Small intestine (tissue), 7 donors: Measurements from ENCODE around the gene PRKAG1. TPM values are rescaled to one million over a fixed set of nuclear protein-coding genes. Genes with fewer than 3 reads are reported as not detected.

Experiments used
- DNase-seq, 2 donors: peaks; one replicate each; pipeline versions ENCODE4 v3.0.0 to v3.0.0-alpha.2; 2013
- FAIRE-seq: peaks from 2 replicates; lab custom pipeline; 2012; peaks lifted over from hg19 to GRCh38; lab: Jason Lieb, UNC
- H3K27ac ChIP-seq, 3 donors: one replicate each; pipeline ENCODE4 v1.5.1; 2013; ENCODE audit warnings: low read length in 2 of 3, mild to moderate bottlenecking in 2 of 3, control low read depth in 1 of 3, inconsistent platforms in 1 of 3, low read depth in 1 of 3, moderate library complexity in 1 of 3
- H3K27me3 ChIP-seq, 3 donors: one replicate each; pipeline ENCODE4 v1.6.1; 2013; ENCODE audit warnings: low read length in 3 of 3, inconsistent platforms in 1 of 3; ENCODE audit not compliant: control insufficient read depth in 3 of 3, insufficient read depth in 3 of 3
- H3K36me3 ChIP-seq, 3 donors: one replicate each; pipeline ENCODE4 v1.6.1; 2013; ENCODE audit warnings: low read length in 3 of 3, inconsistent platforms in 1 of 3, low read depth in 1 of 3, mild to moderate bottlenecking in 1 of 3, moderate library complexity in 1 of 3; ENCODE audit not compliant: control insufficient read depth in 3 of 3, insufficient read depth in 2 of 3
- H3K4me1 ChIP-seq, 3 donors: one replicate each; pipeline ENCODE4 v1.6.1; 2013; ENCODE audit warnings: low read length in 2 of 3, inconsistent platforms in 1 of 3, low read depth in 1 of 3, mild to moderate bottlenecking in 1 of 3, moderate library complexity in 1 of 3; ENCODE audit not compliant: control insufficient read depth in 3 of 3, insufficient read depth in 2 of 3
- H3K4me3 ChIP-seq, 3 donors: one replicate each; pipeline ENCODE4 v1.5.1; 2013; ENCODE audit warnings: low read length in 3 of 3, control low read depth in 1 of 3, inconsistent platforms in 1 of 3, low read depth in 1 of 3, mild to moderate bottlenecking in 1 of 3, moderate library complexity in 1 of 3
- H3K9me3 ChIP-seq, 2 donors: one replicate each; pipeline ENCODE4 v1.6.1; 2013; ENCODE audit warnings: low read depth in 1 of 2, low read length in 1 of 2; ENCODE audit not compliant: control insufficient read depth in 2 of 2, insufficient read depth in 1 of 2
- WGBS, 3 donors: extraction: QIAGEN DNeasy Blood & Tissue Kit; methylation state at CpG; one replicate each; pipeline ENCODE4 v1.1.7; 2013; 5-methylcytosine and 5-hydroxymethylcytosine counted together
- polyA plus RNA-seq, 4 donors: library from polyadenylated mRNA; stranded (reverse) in 3 of 4; unstranded in 1 of 4; fragments of 200-250 nt in 3 of 4; fragments of 120-200 nt in 1 of 4; gene quantifications; one replicate each; pipeline versions ENCODE4 v1.2.1 to v1.2.3, GENCODE V29; 2013
- donor health status: healthy with polysubstance abuse.
- donor health status: control.
- donor health status: control.
- donor health status: Bipolar disorder and iron deficiency.
- donor health status: healthy.

The PRKAG1 gene
- polyA plus RNA-seq, 4 donors = 50.0 to 69.7 (median 60.6) TPM

- DNase-seq = no peak
- H3K9me3 ChIP-seq = no peaks in the 10 kb centered on the region
- FAIRE-seq = no peak
- H3K4me3 ChIP-seq = no peak overlapping the region
- peaks cover 46 to 88% (median 67%) of the 10 kb centered on the region in 3 donors for H3K36me3 ChIP-seq
- no peaks in the 10 kb centered on the region for H3K4me1 ChIP-seq
- WGBS, 3 donors = 94% methylated on average over 20 of the region's 20 CpGs
- no peak overlapping the region for H3K27ac ChIP-seq
- H3K27me3 ChIP-seq = no peaks in the 10 kb centered on the region
Measured at GRCh38 chr12:49038291-49038955, 19.8 kb upstream of the PRKAG1 start.

GRCh38 chr12:49037947-49038237 lies 19.3 kb upstream of the PRKAG1 start:
- no peak for FAIRE-seq
- Histone ChIP-seq H3K27me3 (no peaks in the 10 kb centered on the region), H3K36me3 (peaks cover 48 to 88% (median 66%) of the 10 kb centered on the region in 3 donors), H3K4me3 (no peak overlapping the region), H3K4me1 (no peaks in the 10 kb centered on the region), H3K27ac (no peak overlapping the region), H3K9me3 (no peaks in the 10 kb centered on the region)
- 85 to 94% (median 91%) methylated on average over 7 of the region's 7 CpGs for WGBS, 3 donors
- no peak for DNase-seq

GRCh38 chr12:49037111-49037946 lies 18.8 kb upstream of the PRKAG1 start:
- no peak overlapping the region for H3K27ac ChIP-seq
- no peaks in the 10 kb centered on the region for H3K4me1 ChIP-seq
- no peak for DNase-seq
- H3K36me3 ChIP-seq = peaks cover 49 to 88% (median 64%) of the 10 kb centered on the region in 3 donors
- WGBS, 3 donors = 95 to 96% (median 95%) methylated on average over 9 of the region's 9 CpGs
- H3K9me3 ChIP-seq = no peaks in the 10 kb centered on the region
- H3K27me3 ChIP-seq = no peaks in the 10 kb centered on the region
- H3K4me3 ChIP-seq = no peak overlapping the region
- FAIRE-seq = no peak

DNA sequence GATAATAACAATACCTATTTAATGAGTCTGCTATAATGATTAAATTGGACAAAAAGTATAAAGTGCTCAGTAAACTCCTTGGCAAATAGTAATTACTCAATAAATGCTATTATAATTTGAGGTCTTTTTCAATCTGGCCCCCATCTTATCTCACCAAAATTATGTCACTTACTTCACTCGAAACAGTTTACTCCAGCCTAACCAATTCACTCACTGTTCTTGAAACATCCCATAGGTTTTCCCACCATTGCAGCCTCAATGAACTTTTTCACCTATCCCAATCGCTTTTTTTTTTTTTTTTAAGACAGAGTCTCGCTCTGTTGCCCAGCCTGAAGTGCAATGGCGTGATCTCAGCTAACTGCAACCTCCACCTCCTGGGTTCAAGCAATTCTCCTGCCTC lies 17.5 kb upstream of the PRKAG1 start:
- no peak overlapping the region for H3K4me3 ChIP-seq
- no peaks in the 10 kb centered on the region for H3K9me3 ChIP-seq
- 78 to 91% (median 85%) methylated on average over 4 of the region's 4 CpGs for WGBS, 3 donors
- H3K4me1 ChIP-seq = no peaks in the 10 kb centered on the region
- no peak for FAIRE-seq
- no peaks in the 10 kb centered on the region for H3K27me3 ChIP-seq
- DNase-seq = no peak
- no peak overlapping the region for H3K27ac ChIP-seq
- peaks cover 42 to 88% (median 51%) of the 10 kb centered on the region in 3 donors for H3K36me3 ChIP-seq

- Histone ChIP-seq H3K9me3 (no peaks in the 10 kb centered on the region), H3K4me1 (no peaks in the 10 kb centered on the region), H3K36me3 (peaks cover 30 to 86% (median 47%) of the 10 kb centered on the region in 3 donors), H3K27ac (no peak overlapping the region), H3K27me3 (no peaks in the 10 kb centered on the region), H3K4me3 (no peak overlapping the region)
- FAIRE-seq (no peak), DNase-seq (no peak)
- WGBS, 3 donors = 80 to 90% (median 89%) methylated on average over 4 of the region's 4 CpGs
Measured at GRCh38 chr12:49034286-49034622, 15.7 kb upstream of the PRKAG1 start.

GRCh38 chr12:49033611-49034285 lies 15.2 kb upstream of the PRKAG1 start:
- Histone ChIP-seq H3K27ac (no peak overlapping the region), H3K9me3 (no peaks in the 10 kb centered on the region), H3K4me1 (no peaks in the 10 kb centered on the region), H3K4me3 (no peak overlapping the region), H3K27me3 (no peaks in the 10 kb centered on the region), H3K36me3 (peaks cover 29 to 87% (median 42%) of the 10 kb centered on the region in 3 donors)
- WGBS, 3 donors = 82 to 95% (median 90%) methylated on average over 12 of the region's 12 CpGs
- DNase-seq (no peak), FAIRE-seq (no peak)

DNA sequence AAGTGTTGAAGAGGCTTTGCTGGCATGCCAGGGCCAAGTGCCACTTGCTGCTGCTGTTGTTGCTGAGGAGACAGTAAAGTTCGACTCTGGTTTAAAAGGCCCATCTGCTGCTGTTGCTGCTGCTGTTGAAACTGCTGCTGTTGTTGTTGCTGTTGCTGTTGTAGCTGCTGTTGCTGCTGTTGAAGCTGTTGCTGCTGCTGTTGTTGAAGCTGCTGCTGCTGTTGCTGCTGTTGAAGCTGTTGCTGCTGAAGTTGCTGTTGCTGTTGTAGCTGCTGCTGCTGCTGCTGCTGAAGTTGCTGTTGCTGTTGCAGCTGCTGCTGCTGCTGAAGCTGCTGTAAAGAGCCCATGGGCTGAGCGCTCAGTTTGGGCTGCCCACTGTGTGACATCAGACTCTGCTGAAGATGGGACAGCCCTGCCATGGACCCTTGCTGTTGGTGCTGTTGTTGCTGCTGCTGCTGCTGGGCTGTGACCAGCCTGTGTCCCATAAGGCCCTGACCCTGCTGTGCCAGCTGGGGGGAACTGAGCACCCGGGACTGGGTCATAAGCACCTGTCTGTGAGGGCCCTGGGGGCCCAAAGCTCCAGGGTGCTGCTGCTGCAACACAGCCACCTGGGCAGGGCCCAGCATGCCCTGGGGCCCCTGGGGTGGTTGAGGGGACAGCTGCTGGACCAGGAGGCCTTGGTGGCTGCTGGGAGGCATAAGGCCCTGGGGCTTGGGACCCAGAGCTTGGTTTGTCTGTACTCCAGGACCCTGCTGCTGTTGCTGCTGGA lies 14.3 kb upstream of the PRKAG1 start:
- 78 to 86% (median 83%) methylated on average over 3 of the region's 3 CpGs for WGBS, 3 donors
- Histone ChIP-seq H3K36me3 (peaks cover 27 to 86% (median 35%) of the 10 kb centered on the region in 3 donors), H3K4me3 (no peak overlapping the region), H3K4me1 (no peaks in the 10 kb centered on the region), H3K27me3 (no peaks in the 10 kb centered on the region), H3K9me3 (no peaks in the 10 kb centered on the region), H3K27ac (no peak overlapping the region)
- FAIRE-seq (no peak), DNase-seq (no peak)

DNA sequence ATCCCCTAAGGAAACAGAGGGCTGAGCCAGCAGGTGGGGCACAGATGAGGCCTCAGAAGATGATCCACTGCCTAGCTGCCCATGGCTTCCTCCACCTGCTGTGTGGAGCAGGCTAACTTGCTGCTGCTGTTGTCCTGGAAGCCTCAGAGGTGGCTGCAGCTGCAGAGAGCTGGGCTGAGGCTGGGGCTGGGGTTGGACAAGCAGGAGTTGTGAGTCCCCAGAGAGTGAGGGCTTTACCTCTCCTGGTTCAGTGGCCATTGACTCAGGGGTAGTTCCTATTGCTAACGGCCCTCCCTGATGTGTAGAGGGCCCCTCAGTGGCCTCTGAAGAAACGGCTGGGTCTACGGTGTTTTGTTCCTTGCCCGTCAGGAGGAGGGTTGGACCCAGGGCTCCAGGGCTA lies 13.7 kb upstream of the PRKAG1 start:
- Histone ChIP-seq H3K27me3 (no peaks in the 10 kb centered on the region), H3K4me1 (no peaks in the 10 kb centered on the region), H3K27ac (no peak overlapping the region), H3K9me3 (no peaks in the 10 kb centered on the region), H3K4me3 (no peak overlapping the region), H3K36me3 (peaks cover 26 to 86% (median 32%) of the 10 kb centered on the region in 3 donors)
- FAIRE-seq (no peak), DNase-seq (no peak)
- 80 to 83% (median 82%) methylated on average over 4 of the region's 4 CpGs for WGBS, 3 donors
